MM.1S (cell line): Measurements from ENCODE around the gene NR2E3.

ENCODE experiments used
- CTCF ChIP-seq: fragments of 300-600 bp; sonication (generic); IDR thresholded peaks from 2 replicates; pipeline ENCODE4 v1.5.1; 2016; ENCODE audit warnings: antibody characterized with exemption, low read length, mixed read lengths
- EZH2 ChIP-seq: fragments of 300-600 bp; sonication (generic); optimal IDR thresholded peaks from 2 replicates; pipeline ENCODE3; 2017; ENCODE audit warnings: low read depth, mild to moderate bottlenecking, antibody characterized with exemption, low read length, mixed read lengths
- EZH2phosphoT487 ChIP-seq: fragments of 300-600 bp; sonication (generic); IDR thresholded peaks from 2 replicates; pipeline ENCODE4 v1.6.1; 2018; ENCODE audit warnings: antibody characterized with exemption, low read length

GRCh38 chr15:71806452-71806931 lies 3.9 kb upstream of the NR2E3 start:
- TF ChIP-seq CTCF: no peak
- TF ChIP-seq EZH2: no peak
- TF ChIP-seq EZH2phosphoT487: no peak
